ENCODE results near the gene MTERF1.
"Not testable (repeated sequence)": the region's sequence is repeated elsewhere in the genome, so short reads cannot be mapped to it uniquely, and the experiment has no call there.

MTERF1 gene

GRCh38 chr7:91910171-91910570 lies 29.7 kb upstream of the MTERF1 start:
- no peaks in the 10 kb centered on the region for H3K36me3 ChIP-seq
- H3K4me3 ChIP-seq (ENCODE audit: low read depth in 1 of 2, low read length in 1 of 2) = no peak overlapping the region
- H3K9me3 ChIP-seq = no peaks in the 10 kb centered on the region
- no peak for TF ChIP-seq CTCF (IDR thresholded peaks at IDR 0.05)
- H3K4me1 ChIP-seq (ENCODE audit: control insufficient read depth in 1 of 2, insufficient read depth in 1 of 2, low read depth in 1 of 2, low read length in 1 of 2) = peaks cover 9 to 25% of the 10 kb centered on the region in 2 experiments
- H3K27me3 ChIP-seq = no peaks in the 10 kb centered on the region
- H3K27ac ChIP-seq = no peak overlapping the region

GRCh38 chr7:91899563-91899962 lies 19.1 kb upstream of the MTERF1 start:
- peaks cover 10% of the 10 kb centered on the region for H3K27me3 ChIP-seq
- TF ChIP-seq CTCF (IDR thresholded peaks at IDR 0.05) = no peak
- no peaks in the 10 kb centered on the region for H3K36me3 ChIP-seq
- no peak overlapping the region for H3K27ac ChIP-seq
- no peaks in the 10 kb centered on the region for H3K4me1 ChIP-seq (ENCODE audit: control insufficient read depth in 1 of 2, insufficient read depth in 1 of 2, low read depth in 1 of 2, low read length in 1 of 2)
- no peak overlapping the region for H3K4me3 ChIP-seq (ENCODE audit: low read depth in 1 of 2, low read length in 1 of 2)
- no peaks in the 10 kb centered on the region for H3K9me3 ChIP-seq

GRCh38 chr7:91898240-91898992 lies 17.9 kb upstream of the MTERF1 start:
- Histone ChIP-seq H3K9me3 (no peaks in the 10 kb centered on the region), H3K27ac (no peak overlapping the region), H3K27me3 (peaks cover 10% of the 10 kb centered on the region), H3K4me1 (ENCODE audit: control insufficient read depth in 1 of 2, insufficient read depth in 1 of 2, low read depth in 1 of 2, low read length in 1 of 2) (no peaks in the 10 kb centered on the region), H3K4me3 (ENCODE audit: low read depth in 1 of 2, low read length in 1 of 2) (no peak overlapping the region), H3K36me3 (no peaks in the 10 kb centered on the region)
- TF ChIP-seq CTCF (IDR thresholded peaks at IDR 0.05) = no peak

GRCh38 chr7:91894781-91895480 lies 14.4 kb upstream of the MTERF1 start:
- no peaks in the 10 kb centered on the region for H3K4me1 ChIP-seq (ENCODE audit: control insufficient read depth in 1 of 2, insufficient read depth in 1 of 2, low read depth in 1 of 2, low read length in 1 of 2)
- H3K27ac ChIP-seq = no peak overlapping the region
- no peaks in the 10 kb centered on the region for H3K36me3 ChIP-seq
- H3K9me3 ChIP-seq = no peaks in the 10 kb centered on the region
- H3K27me3 ChIP-seq = peaks cover 10% of the 10 kb centered on the region
- no peak overlapping the region for H3K4me3 ChIP-seq (ENCODE audit: low read depth in 1 of 2, low read length in 1 of 2)
- TF ChIP-seq CTCF (IDR thresholded peaks at IDR 0.05) = no peak

- H3K9me3 ChIP-seq = not testable (repeated sequence)
These were observed 13.2 kb upstream of the MTERF1 start for GRCh38 chr7:91893699-91894098.

GRCh38 chr7:91892821-91893340 lies 12.4 kb upstream of the MTERF1 start:
- no peaks in the 10 kb centered on the region for H3K9me3 ChIP-seq
- TF ChIP-seq CTCF (IDR thresholded peaks at IDR 0.05) = no peak
- H3K4me1 ChIP-seq (ENCODE audit: control insufficient read depth in 1 of 2, insufficient read depth in 1 of 2, low read depth in 1 of 2, low read length in 1 of 2) = no peaks in the 10 kb centered on the region
- no peaks in the 10 kb centered on the region for H3K36me3 ChIP-seq
- no peak overlapping the region for H3K4me3 ChIP-seq (ENCODE audit: low read depth in 1 of 2, low read length in 1 of 2)
- no peak overlapping the region for H3K27ac ChIP-seq
- peaks cover 6% of the 10 kb centered on the region for H3K27me3 ChIP-seq

More at GRCh38 chr7:91893699-91894098, 13.2 kb upstream of the MTERF1 start:
- H3K27me3 ChIP-seq; H3K36me3 ChIP-seq; H3K4me3 ChIP-seq (ENCODE audit: low read depth in 1 of 2, low read length in 1 of 2); H3K4me1 ChIP-seq (ENCODE audit: control insufficient read depth in 1 of 2, insufficient read depth in 1 of 2, low read depth in 1 of 2, low read length in 1 of 2); H3K27ac ChIP-seq: not testable (repeated sequence)
